Neutrophil (primary cell): ENCODE measurements around the gene DGAT2.
"Not testable (repeated sequence)": the region's sequence is repeated elsewhere in the genome, so short reads cannot be mapped to it uniquely, and the experiment has no call there.

Experiments used
- H3K27ac ChIP-seq: fragments of 200-600 bp; sonication (generic); 2 replicates; pipeline ENCODE4 v1.5.1; 2016; ENCODE audit warnings: mild to moderate bottlenecking, moderate library complexity
- H3K27me3 ChIP-seq: fragments of 200-600 bp; sonication (generic); 2 replicates; pipeline ENCODE4 v1.6.0; 2016; ENCODE audit warnings: mild to moderate bottlenecking
- H3K36me3 ChIP-seq: fragments of 200-600 bp; sonication (generic); 2 replicates; pipeline ENCODE4 v1.5.1; 2017
- H3K4me1 ChIP-seq, 2 experiments: fragments of 200-600 bp in 1 of 2; sonication (generic) in 1 of 2; 1 replicate in 1 of 2; 2 replicates in 1 of 2; pipeline versions ENCODE4 v1.5.1 to v1.6.1; 2013 to 2016; ENCODE audit warnings: low read depth in 1 of 2, low read length in 1 of 2, mild to moderate bottlenecking in 1 of 2, moderate library complexity in 1 of 2; ENCODE audit not compliant: control insufficient read depth in 1 of 2, insufficient read depth in 1 of 2
- H3K4me3 ChIP-seq, 2 experiments: fragments of 200-600 bp in 1 of 2; sonication (generic) in 1 of 2; 1 replicate in 1 of 2; 2 replicates in 1 of 2; pipeline ENCODE4 v1.5.1; 2013 to 2016; ENCODE audit warnings: low read depth in 1 of 2, low read length in 1 of 2, mild to moderate bottlenecking in 1 of 2, moderate library complexity in 1 of 2
- H3K9me3 ChIP-seq: fragments of 200-600 bp; sonication (generic); 2 replicates; pipeline ENCODE4 v1.5.1; 2016
- CTCF ChIP-seq: fragments of 200-600 bp; sonication (generic); IDR thresholded peaks from 2 replicates; pipeline ENCODE4 v1.5.1; 2016; ENCODE audit warnings: antibody characterized with exemption

DGAT2 gene

GRCh38 chr11:75734491-75735180, 33.9 kb upstream of the DGAT2 start:
- no peak overlapping the region for H3K4me3 ChIP-seq
- no peak overlapping the region for H3K27ac ChIP-seq
- no peaks in the 10 kb centered on the region for H3K4me1 ChIP-seq
- H3K36me3 ChIP-seq, result no peaks in the 10 kb centered on the region
- H3K9me3 ChIP-seq, result no peaks in the 10 kb centered on the region
- H3K27me3 ChIP-seq, result no peaks in the 10 kb centered on the region
- no peak for TF ChIP-seq CTCF

- no peak overlapping the region for H3K4me3 ChIP-seq
- H3K36me3 ChIP-seq, result no peaks in the 10 kb centered on the region
- no peak for TF ChIP-seq CTCF
- no peaks in the 10 kb centered on the region for H3K4me1 ChIP-seq
- H3K9me3 ChIP-seq, result no peaks in the 10 kb centered on the region
- H3K27ac ChIP-seq, result no peak overlapping the region
- H3K27me3 ChIP-seq, result no peaks in the 10 kb centered on the region
These were observed 33.3 kb upstream of the DGAT2 start for GRCh38 chr11:75735181-75735845.

DNA sequence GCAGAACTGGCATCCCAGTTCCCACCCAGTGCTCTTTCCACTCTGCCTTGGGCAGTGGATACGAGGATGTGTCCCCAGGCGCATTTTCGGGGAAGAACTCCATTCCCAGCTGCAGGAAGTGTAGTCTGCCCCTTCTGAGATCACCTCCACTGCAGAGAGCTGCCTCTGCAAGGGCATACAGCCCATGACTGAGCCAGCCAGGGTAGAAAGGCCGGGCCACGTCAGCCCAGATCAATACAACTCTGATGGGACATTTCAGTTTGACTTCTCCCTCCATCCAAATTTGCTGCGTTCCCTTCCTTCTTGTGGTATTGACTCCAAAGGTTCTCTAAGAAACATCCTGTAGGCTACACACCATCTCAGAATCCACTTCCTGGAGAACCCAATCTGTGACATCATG, 31.3 kb upstream of the DGAT2 start:
- H3K9me3 ChIP-seq, result no peaks in the 10 kb centered on the region
- no peak for TF ChIP-seq CTCF
- H3K27me3 ChIP-seq, result no peaks in the 10 kb centered on the region
- H3K36me3 ChIP-seq, result no peaks in the 10 kb centered on the region
- no peaks in the 10 kb centered on the region for H3K4me1 ChIP-seq
- H3K4me3 ChIP-seq, result no peak overlapping the region
- H3K27ac ChIP-seq, result no peak overlapping the region

DNA sequence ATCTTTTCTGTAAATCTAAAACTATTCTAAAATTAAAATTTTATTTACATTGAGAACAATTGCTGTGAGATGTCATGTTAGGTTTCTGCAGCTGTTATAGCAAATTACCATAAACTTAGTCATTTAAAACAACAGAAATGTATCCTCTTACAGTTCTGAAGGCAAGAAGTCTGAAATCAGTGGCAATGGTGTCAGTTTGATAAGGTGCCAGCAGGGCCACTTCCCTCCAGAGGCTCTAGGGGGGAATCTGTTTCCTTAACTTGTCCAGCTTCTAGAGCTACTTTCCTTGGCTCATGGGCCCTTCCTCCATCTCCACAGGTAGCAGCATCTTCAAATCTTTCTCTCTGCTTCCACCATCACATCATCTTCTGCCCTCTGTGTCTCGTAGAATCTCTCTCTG, 27.9 kb upstream of the DGAT2 start:
- no peaks in the 10 kb centered on the region for H3K27me3 ChIP-seq
- H3K27ac ChIP-seq, result no peak overlapping the region
- H3K4me1 ChIP-seq, result no peaks in the 10 kb centered on the region
- H3K9me3 ChIP-seq, result no peaks in the 10 kb centered on the region
- no peak overlapping the region for H3K4me3 ChIP-seq
- H3K36me3 ChIP-seq, result no peaks in the 10 kb centered on the region
- no peak for TF ChIP-seq CTCF

DNA sequence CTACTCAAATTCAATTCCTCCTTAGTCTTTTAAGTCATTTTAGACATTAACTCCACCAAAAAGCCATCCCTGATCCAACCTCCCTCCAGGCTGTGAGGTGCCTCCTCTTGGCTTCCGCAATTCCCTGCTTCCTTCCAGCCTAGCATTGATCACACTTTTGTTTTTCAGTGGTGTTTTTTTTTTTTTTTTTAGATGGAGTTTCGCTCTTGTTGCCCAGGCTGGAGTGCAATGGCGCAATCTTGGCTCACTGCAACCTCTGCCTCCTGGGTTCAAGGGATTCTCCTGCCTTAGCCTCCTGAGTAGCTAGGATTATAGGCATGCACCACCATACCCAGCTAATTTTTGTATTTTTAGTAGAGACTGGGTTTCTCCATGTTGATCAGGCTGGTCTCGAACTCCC, 25.4 kb upstream of the DGAT2 start:
- not testable (repeated sequence) for H3K27ac ChIP-seq, H3K4me1 ChIP-seq, H3K4me3 ChIP-seq, H3K27me3 ChIP-seq, H3K36me3 ChIP-seq, H3K9me3 ChIP-seq

GRCh38 chr11:75743711-75744563, 24.6 kb upstream of the DGAT2 start:
- Histone ChIP-seq H3K27me3 (no peaks in the 10 kb centered on the region), H3K36me3 (no peaks in the 10 kb centered on the region), H3K27ac (no peak overlapping the region), H3K4me3 (no peak overlapping the region), H3K4me1 (no peaks in the 10 kb centered on the region), H3K9me3 (no peaks in the 10 kb centered on the region)
- TF ChIP-seq CTCF, result no peak
